NCI-H146 treated with DMSO at 0.1 percent for 48 hours (cell line): ENCODE measurements around the gene BCL2L13.
"Not testable (repeated sequence)": the region's sequence is repeated elsewhere in the genome, so short reads cannot be mapped to it uniquely, and the experiment has no call there.

Experiments
- DNase-seq: peaks from one replicate; lab custom pipeline; 2025; ENCODE audit not compliant: unreplicated experiment; lab: John Stamatoyannopoulos, UW

Gene BCL2L13

GRCh38 chr22:17753401-17753989 lies 114.9 kb downstream of the BCL2L13 start:
- DNase-seq, result no peak

GRCh38 chr22:17754233-17754925 lies 115.8 kb downstream of the BCL2L13 start:
- no peak for DNase-seq

GRCh38 chr22:17761138-17761488 lies 122.6 kb downstream of the BCL2L13 start:
- DNase-seq, result no peak

- DNase-seq, result not testable (repeated sequence)
These were observed 124.9 kb downstream of the BCL2L13 start for GRCh38 chr22:17763442-17763841.

- no peak for DNase-seq
These were observed 125.5 kb downstream of the BCL2L13 start for GRCh38 chr22:17764036-17764435.

- not testable (repeated sequence) for DNase-seq
These were observed 126.3 kb downstream of the BCL2L13 start for GRCh38 chr22:17764852-17765251.

- DNase-seq, result no peak
These were observed 128.9 kb downstream of the BCL2L13 start for GRCh38 chr22:17767233-17768065.

GRCh38 chr22:17769013-17769715 lies 130.6 kb downstream of the BCL2L13 start:
- no peak for DNase-seq

- no peak for DNase-seq
These were observed 131.1 kb downstream of the BCL2L13 start for GRCh38 chr22:17769716-17770082.

GRCh38 chr22:17770180-17771077 lies 131.9 kb downstream of the BCL2L13 start:
- no peak for DNase-seq

GRCh38 chr22:17772249-17772957 lies 133.8 kb downstream of the BCL2L13 start:
- DNase-seq, result no peak

GRCh38 chr22:17772958-17773605 lies 134.5 kb downstream of the BCL2L13 start:
- no peak for DNase-seq

- DNase-seq, result peak; percentile 6
These were observed 135.1 kb downstream of the BCL2L13 start for GRCh38 chr22:17773606-17774205.

GRCh38 chr22:17774206-17774925 lies 135.8 kb downstream of the BCL2L13 start, which contains the start of gene BID:
TSS of gene BID (minus strand) at chr22:17774469. CDS start at chr22:17750116, 24,353 bp downstream.
- peak; percentile 0 for DNase-seq

GRCh38 chr22:17774926-17775685 lies 136.5 kb downstream of the BCL2L13 start:
- no peak for DNase-seq

- DNase-seq, result no peak
These were observed 137.4 kb downstream of the BCL2L13 start for GRCh38 chr22:17775781-17776465.
